ENCODE results near the gene SCNN1A.

DNA sequence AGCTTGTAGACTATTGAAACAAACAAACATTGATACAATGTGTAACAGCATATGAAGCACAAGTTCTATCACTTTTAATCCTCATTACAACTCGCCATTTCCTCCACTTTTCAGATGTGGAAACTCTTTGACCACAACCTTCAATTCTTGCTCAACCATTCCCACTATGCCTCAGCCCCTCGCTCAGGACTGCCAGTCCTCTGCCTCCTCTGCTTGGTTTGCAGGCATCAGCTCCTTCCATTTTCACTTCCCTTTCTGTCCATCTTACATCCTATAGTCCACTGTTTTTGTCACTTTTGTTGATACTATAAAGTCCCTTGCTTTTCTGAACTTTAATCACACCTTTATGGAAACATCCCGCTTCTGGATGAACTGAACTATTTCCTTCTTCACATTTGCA, 41.2 kb upstream of the SCNN1A start:
- TF ChIP-seq, protein P1, sequence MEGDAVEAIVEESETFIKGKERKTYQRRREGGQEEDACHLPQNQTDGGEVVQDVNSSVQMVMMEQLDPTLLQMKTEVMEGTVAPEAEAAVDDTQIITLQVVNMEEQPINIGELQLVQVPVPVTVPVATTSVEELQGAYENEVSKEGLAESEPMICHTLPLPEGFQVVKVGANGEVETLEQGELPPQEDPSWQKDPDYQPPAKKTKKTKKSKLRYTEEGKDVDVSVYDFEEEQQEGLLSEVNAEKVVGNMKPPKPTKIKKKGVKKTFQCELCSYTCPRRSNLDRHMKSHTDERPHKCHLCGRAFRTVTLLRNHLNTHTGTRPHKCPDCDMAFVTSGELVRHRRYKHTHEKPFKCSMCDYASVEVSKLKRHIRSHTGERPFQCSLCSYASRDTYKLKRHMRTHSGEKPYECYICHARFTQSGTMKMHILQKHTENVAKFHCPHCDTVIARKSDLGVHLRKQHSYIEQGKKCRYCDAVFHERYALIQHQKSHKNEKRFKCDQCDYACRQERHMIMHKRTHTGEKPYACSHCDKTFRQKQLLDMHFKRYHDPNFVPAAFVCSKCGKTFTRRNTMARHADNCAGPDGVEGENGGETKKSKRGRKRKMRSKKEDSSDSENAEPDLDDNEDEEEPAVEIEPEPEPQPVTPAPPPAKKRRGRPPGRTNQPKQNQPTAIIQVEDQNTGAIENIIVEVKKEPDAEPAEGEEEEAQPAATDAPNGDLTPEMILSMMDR (IDR thresholded peaks at IDR 0.05; ENCODE audit: insufficient read depth, low read length) = no peak
- TF ChIP-seq POLR2AphosphoS5 (IDR thresholded peaks at IDR 0.05; ENCODE audit: low read depth) = peak; percentile 50; the same call in 1 of the 2 replicates
- TF ChIP-seq, protein P2, sequence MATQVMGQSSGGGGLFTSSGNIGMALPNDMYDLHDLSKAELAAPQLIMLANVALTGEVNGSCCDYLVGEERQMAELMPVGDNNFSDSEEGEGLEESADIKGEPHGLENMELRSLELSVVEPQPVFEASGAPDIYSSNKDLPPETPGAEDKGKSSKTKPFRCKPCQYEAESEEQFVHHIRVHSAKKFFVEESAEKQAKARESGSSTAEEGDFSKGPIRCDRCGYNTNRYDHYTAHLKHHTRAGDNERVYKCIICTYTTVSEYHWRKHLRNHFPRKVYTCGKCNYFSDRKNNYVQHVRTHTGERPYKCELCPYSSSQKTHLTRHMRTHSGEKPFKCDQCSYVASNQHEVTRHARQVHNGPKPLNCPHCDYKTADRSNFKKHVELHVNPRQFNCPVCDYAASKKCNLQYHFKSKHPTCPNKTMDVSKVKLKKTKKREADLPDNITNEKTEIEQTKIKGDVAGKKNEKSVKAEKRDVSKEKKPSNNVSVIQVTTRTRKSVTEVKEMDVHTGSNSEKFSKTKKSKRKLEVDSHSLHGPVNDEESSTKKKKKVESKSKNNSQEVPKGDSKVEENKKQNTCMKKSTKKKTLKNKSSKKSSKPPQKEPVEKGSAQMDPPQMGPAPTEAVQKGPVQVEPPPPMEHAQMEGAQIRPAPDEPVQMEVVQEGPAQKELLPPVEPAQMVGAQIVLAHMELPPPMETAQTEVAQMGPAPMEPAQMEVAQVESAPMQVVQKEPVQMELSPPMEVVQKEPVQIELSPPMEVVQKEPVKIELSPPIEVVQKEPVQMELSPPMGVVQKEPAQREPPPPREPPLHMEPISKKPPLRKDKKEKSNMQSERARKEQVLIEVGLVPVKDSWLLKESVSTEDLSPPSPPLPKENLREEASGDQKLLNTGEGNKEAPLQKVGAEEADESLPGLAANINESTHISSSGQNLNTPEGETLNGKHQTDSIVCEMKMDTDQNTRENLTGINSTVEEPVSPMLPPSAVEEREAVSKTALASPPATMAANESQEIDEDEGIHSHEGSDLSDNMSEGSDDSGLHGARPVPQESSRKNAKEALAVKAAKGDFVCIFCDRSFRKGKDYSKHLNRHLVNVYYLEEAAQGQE (IDR thresholded peaks at IDR 0.05; ENCODE audit: insufficient replicate concordance, low read depth) = no peak

Data from HL-60 (cell line).